K562 (cell line): ENCODE measurements around the gene DPM2. TPM values are rescaled to one million over a fixed set of nuclear protein-coding genes. Genes with fewer than 3 reads are reported as not detected.

ENCODE experiments used
- CCAR2 ChIP-seq: fragments of 200-400 bp; formaldehyde crosslinking; IDR thresholded peaks from 2 replicates; pipeline ENCODE4 v1.6.1; 2017; ENCODE audit warnings: mild to moderate bottlenecking, low read depth, low read length
- ELF1 ChIP-seq: fragments of 200-800 bp; sonication (Bioruptor generic); IDR thresholded peaks from 2 replicates; pipeline ENCODE4 v1.6.1; 2016; ENCODE audit warnings: missing genetic modification characterization, missing compliant biosample characterization
- KLF13 ChIP-seq: fragments of 450-650 bp; IDR thresholded peaks from 2 replicates; pipeline ENCODE4 v1.6.1; 2016; ENCODE audit warnings: missing genetic modification characterization, low read depth, mild to moderate bottlenecking, missing compliant biosample characterization, moderate library complexity, borderline replicate concordance
- L3MBTL2 ChIP-seq: fragments of 450-650 bp; IDR thresholded peaks from 2 replicates; pipeline ENCODE4 v1.6.1; 2016; ENCODE audit warnings: mild to moderate bottlenecking, moderate library complexity
- MTA2 ChIP-seq: fragments of 450-650 bp; IDR thresholded peaks from 2 replicates; pipeline ENCODE4 v1.6.1; 2016; ENCODE audit warnings: low read depth
- MYBL2 ChIP-seq, 2 experiments: fragments of 450-650 bp in 1 of 2; sonication (generic) in 1 of 2; formaldehyde crosslinking in 1 of 2; IDR thresholded peaks; 2 replicates each; pipeline versions ENCODE4 v1.6.1 to v1.8.1; 2017 to 2022; ENCODE audit warnings: borderline replicate concordance in 1 of 2, inconsistent platforms in 1 of 2, low read depth in 1 of 2, mild to moderate bottlenecking in 1 of 2, missing genetic modification reagents in 1 of 2, moderate library complexity in 1 of 2
- NCOA1 ChIP-seq: fragments of 450-650 bp; IDR thresholded peaks from 2 replicates; pipeline ENCODE4 v1.6.1; 2016; ENCODE audit warnings: low read depth
- PCBP1 ChIP-seq: fragments of 200-400 bp; formaldehyde crosslinking; IDR thresholded peaks from 2 replicates; pipeline ENCODE4 v1.6.1; 2018; ENCODE audit warnings: mild to moderate bottlenecking, low read depth, low read length; ENCODE audit not compliant: poor library complexity, severe bottlenecking
- PHF8 ChIP-seq: fragments of 200-600 bp; sonication (generic); IDR thresholded peaks from 2 replicates; pipeline ENCODE4 v1.6.1; 2012; ENCODE audit warnings: mixed run types, mild to moderate bottlenecking, inconsistent platforms, low read length, moderate library complexity, borderline replicate concordance
- POLR2A ChIP-seq: fragments of 450-650 bp; conservative IDR thresholded peaks from 2 replicates; pipeline ENCODE4 v1.6.1; 2016
- POLR2AphosphoS2 ChIP-seq: IDR thresholded peaks from 2 replicates; pipeline ENCODE4 v1.6.1; 2012; ENCODE audit warnings: low read length, improper control_type of control experiment
- RBM25 ChIP-seq: fragments of 200-400 bp; formaldehyde crosslinking; IDR thresholded peaks from 2 replicates; pipeline ENCODE4 v1.6.1; 2018; ENCODE audit warnings: low read length, low read depth, moderate library complexity; ENCODE audit not compliant: severe bottlenecking
- TCF3 ChIP-seq: sonication (generic); formaldehyde crosslinking; IDR thresholded peaks from 2 replicates; pipeline ENCODE4 v1.4.0; 2020; ENCODE audit warnings: mild to moderate bottlenecking, missing genetic modification reagents
- THAP12 ChIP-seq: fragments of 250-450 bp; sonication (Bioruptor Pico); IDR thresholded peaks from 2 replicates; pipeline ENCODE4 v1.9.0; 2021; ENCODE audit warnings: mild to moderate bottlenecking, inconsistent platforms
- ZBTB5 ChIP-seq: fragments of 450-650 bp; IDR thresholded peaks from 2 replicates; pipeline ENCODE4 v1.6.1; 2017; ENCODE audit warnings: antibody characterized with exemption
- polyA plus RNA-seq, 8 experiments: library from polyadenylated mRNA; depleted of rRNA in 4 of 8; stranded (reverse) in 5 of 8; unstranded in 3 of 8; fragments of >200 nt; fragmentation: Nextera tagmentation in 2 of 8; fragmentation: Illumina TruSeq in 1 of 8; extraction: Ambion mirVana in 2 of 8; extraction: Trizol in 1 of 8; gene quantifications; 2 replicates each; pipeline versions ENCODE4 v1.2.1 to v1.2.3, GENCODE V29; 2011 to 2014; ENCODE audit warnings: inconsistent platforms in 1 of 8, missing spikeins in 1 of 8
- total RNA-seq, 7 experiments: library from RNA; depleted of rRNA in 6 of 7; stranded (reverse); fragments of >200 nt in 6 of 7; fragmentation: Illumina TruSeq in 2 of 7; extraction: Trizol in 2 of 7; gene quantifications; 2 replicates each; pipeline versions ENCODE4 v1.2.1 to v1.2.3, GENCODE V29; 2011 to 2021; ENCODE audit warnings: low replicate concordance in 1 of 7

Gene DPM2
- total and polyA plus RNA-seq, 9 of the 15 experiments (the other 6 are each of a cell fraction or from before 2014, with no cell fraction given) = 43.5 to 126 (median 71.1) TPM

GRCh38 chr9:127930231-127931091, 7.2 kb downstream of the DPM2 start, which contains the start of gene PIP5KL1 (continued):
- TF ChIP-seq THAP12 (CRISPR knock-in tag) (peak; percentile 50; the same call in 1 of the 2 replicates), RBM25 (peak; percentile 100), MYBL2 (IDR thresholded peaks at IDR 0.05; ENCODE audit: low read depth) (no peak), MYBL2 (CRISPR knock-in tag; IDR thresholded peaks at IDR 0.05; ENCODE audit: borderline replicate concordance) (no peak), L3MBTL2 (peak; percentile 61; the same call in 1 of the 2 replicates), POLR2A (peak; percentile 72), NCOA1 (no peak), PCBP1 (peak; percentile 76), CCAR2 (no peak), PHF8 (peak; percentile 20; the same call in 1 of the 2 replicates), KLF13 (tag) (peak; percentile 73; the same call in 1 of the 2 replicates), ZBTB5 (peak; percentile 98), POLR2AphosphoS2 (peak; percentile 78; the same call in 1 of the 2 replicates), MTA2 (no peak), ELF1 (tag) (no peak), TCF3 (CRISPR knock-in tag) (no peak)
